Measurements from ENCODE around the gene MEIG1.

MEIG1 gene, protein sequence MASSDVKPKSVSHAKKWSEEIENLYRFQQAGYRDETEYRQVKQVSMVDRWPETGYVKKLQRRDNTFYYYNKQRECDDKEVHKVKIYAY

DNA sequence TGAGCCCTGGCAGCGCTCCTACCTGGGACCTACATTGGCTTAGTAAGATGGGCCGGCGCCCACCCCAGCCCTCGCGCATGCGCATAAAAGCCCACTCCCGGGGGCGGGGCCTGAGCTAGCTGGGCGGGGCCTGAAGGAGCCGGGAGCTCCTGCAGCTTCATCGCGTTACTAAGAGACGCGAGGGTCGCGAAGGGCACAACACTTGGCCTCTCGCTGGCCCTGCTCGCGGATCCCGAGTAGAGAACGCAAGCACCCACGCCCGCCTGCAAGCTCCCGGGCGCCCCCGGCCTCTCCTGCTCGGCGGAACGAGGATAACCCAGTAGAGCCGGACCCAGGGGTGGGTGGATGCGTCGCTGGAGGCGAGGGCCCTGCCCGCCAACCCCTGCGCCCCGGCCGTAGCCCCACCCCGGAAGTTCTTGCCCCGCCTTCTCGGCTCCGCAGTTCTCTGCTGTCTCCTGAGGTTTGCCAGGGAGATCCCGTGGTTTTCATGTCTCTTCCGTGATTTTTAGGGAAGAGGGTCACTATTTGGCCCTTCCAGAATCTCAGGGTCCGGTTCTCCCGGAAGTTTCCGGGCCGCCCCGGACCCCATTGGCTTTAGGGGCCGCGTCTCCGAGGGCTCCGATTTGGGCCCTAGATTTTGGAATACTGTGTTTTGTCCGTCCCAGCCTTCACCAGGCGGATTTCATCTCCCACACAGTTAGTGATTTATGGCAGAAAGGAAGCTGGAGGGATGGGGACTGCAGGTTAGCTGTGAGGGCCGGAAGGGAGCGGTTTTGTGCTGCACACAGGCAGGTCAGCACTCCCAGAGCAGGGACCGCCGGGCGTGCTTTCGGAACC is at the start of gene MEIG1:
TSS of gene MEIG1 (plus strand) at position 168 of the 837 bp plus-strand sequence. CDS start 7,081 bp downstream, outside the sequence.
- Histone ChIP-seq H3K4me3 (ENCODE audit: low read length) (peak within 1 kb of the TSS; percentile 77), H3K36me3 (ENCODE audit: control insufficient read depth, low read depth, low read length) (no peaks in the 10 kb centered on the region), H3K27me3 (ENCODE audit: control insufficient read depth, insufficient read depth, low read length) (peaks cover 73% of the 10 kb centered on the region), H3K9me3 (ENCODE audit: control insufficient read depth, low read depth, low read length) (no peaks in the 10 kb centered on the region), H3K9ac (ENCODE audit: low read length) (peak within 1 kb of the TSS; percentile 66), H3K4me1 (ENCODE audit: control insufficient read depth, low read depth, low read length) (no peaks in the 10 kb centered on the region), H3K27ac (ENCODE audit: low read length) (peak within 1 kb of the TSS; percentile 55)

- Histone ChIP-seq H3K36me3 (ENCODE audit: control insufficient read depth, low read depth, low read length) (peaks cover 41% of the 10 kb centered on the region), H3K4me1 (ENCODE audit: control insufficient read depth, low read depth, low read length) (no peaks in the 10 kb centered on the region), H3K27ac (ENCODE audit: low read length) (no peak overlapping the region), H3K4me3 (ENCODE audit: low read length) (no peak overlapping the region), H3K9ac (ENCODE audit: low read length) (no peak overlapping the region), H3K27me3 (ENCODE audit: control insufficient read depth, insufficient read depth, low read length) (no peaks in the 10 kb centered on the region), H3K9me3 (ENCODE audit: control insufficient read depth, low read depth, low read length) (peaks cover 47% of the 10 kb centered on the region)
These were observed 48.2 kb upstream of the MEIG1 start for GRCh38 chr10:14910953-14911352.

DNA sequence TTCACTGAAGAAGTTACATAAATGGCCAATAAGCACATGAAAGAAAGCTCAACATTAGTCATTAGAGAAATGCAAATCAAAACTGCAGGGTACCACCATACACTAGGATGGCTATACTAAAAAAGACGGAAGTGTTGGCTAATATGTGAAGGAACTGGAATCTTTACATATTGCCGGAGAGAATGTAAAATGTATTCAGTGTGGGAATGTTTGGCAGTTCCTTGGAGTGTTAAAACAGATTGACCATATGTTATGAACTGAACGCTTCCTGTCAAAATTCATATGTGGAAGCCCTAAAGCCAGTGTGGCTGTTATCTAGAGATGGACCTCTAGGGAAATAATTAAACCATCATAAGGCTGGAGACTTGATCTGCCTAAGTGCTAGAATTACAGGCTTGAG is 47.4 kb upstream of the MEIG1 start:
- Histone ChIP-seq H3K27me3 (ENCODE audit: control insufficient read depth, insufficient read depth, low read length) (no peaks in the 10 kb centered on the region), H3K4me1 (ENCODE audit: control insufficient read depth, low read depth, low read length) (no peaks in the 10 kb centered on the region), H3K36me3 (ENCODE audit: control insufficient read depth, low read depth, low read length) (peaks cover 33% of the 10 kb centered on the region), H3K9me3 (ENCODE audit: control insufficient read depth, low read depth, low read length) (peaks cover 55% of the 10 kb centered on the region), H3K27ac (ENCODE audit: low read length) (no peak overlapping the region), H3K4me3 (ENCODE audit: low read length) (no peak overlapping the region), H3K9ac (ENCODE audit: low read length) (no peak overlapping the region)

- H3K27me3 ChIP-seq (ENCODE audit: control insufficient read depth, insufficient read depth, low read length), result no peaks in the 10 kb centered on the region
- peaks cover 50% of the 10 kb centered on the region for H3K9me3 ChIP-seq (ENCODE audit: control insufficient read depth, low read depth, low read length)
- no peak overlapping the region for H3K9ac ChIP-seq (ENCODE audit: low read length)
- peaks cover 7% of the 10 kb centered on the region for H3K36me3 ChIP-seq (ENCODE audit: control insufficient read depth, low read depth, low read length)
- H3K4me3 ChIP-seq (ENCODE audit: low read length), result no peak overlapping the region
- H3K4me1 ChIP-seq (ENCODE audit: control insufficient read depth, low read depth, low read length), result no peaks in the 10 kb centered on the region
- H3K27ac ChIP-seq (ENCODE audit: low read length), result no peak overlapping the region
These were observed 42.6 kb upstream of the MEIG1 start for GRCh38 chr10:14916600-14916999.

GRCh38 chr10:14917827-14918226 is 41.4 kb upstream of the MEIG1 start:
- Histone ChIP-seq H3K4me3 (ENCODE audit: low read length) (no peak overlapping the region), H3K36me3 (ENCODE audit: control insufficient read depth, low read depth, low read length) (peaks cover 7% of the 10 kb centered on the region), H3K27me3 (ENCODE audit: control insufficient read depth, insufficient read depth, low read length) (no peaks in the 10 kb centered on the region), H3K4me1 (ENCODE audit: control insufficient read depth, low read depth, low read length) (no peaks in the 10 kb centered on the region), H3K9me3 (ENCODE audit: control insufficient read depth, low read depth, low read length) (peaks cover 44% of the 10 kb centered on the region), H3K9ac (ENCODE audit: low read length) (no peak overlapping the region), H3K27ac (ENCODE audit: low read length) (no peak overlapping the region)

DNA sequence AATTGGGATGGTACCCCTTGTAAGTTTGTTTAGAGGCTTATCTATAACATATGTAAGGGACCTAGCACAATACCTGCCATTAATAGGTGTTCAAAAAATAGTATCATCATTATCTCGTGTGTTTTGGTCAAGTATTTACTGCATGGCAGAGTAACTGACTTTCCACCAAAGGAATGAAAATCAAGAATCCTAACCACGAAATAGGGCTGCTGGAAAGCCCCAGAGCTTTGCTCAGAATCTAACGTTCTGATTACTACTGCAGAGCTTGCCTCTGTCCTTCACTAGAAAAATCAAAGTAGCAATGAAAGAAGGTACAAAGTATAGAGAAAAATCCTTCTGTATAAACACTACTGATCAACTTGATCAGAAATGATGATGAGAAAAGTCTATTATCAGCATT is 40.2 kb upstream of the MEIG1 start:
- Histone ChIP-seq H3K9me3 (ENCODE audit: control insufficient read depth, low read depth, low read length) (peaks cover 41% of the 10 kb centered on the region), H3K9ac (ENCODE audit: low read length) (no peak overlapping the region), H3K36me3 (ENCODE audit: control insufficient read depth, low read depth, low read length) (peaks cover 7% of the 10 kb centered on the region), H3K27me3 (ENCODE audit: control insufficient read depth, insufficient read depth, low read length) (no peaks in the 10 kb centered on the region), H3K4me3 (ENCODE audit: low read length) (no peak overlapping the region), H3K27ac (ENCODE audit: low read length) (no peak overlapping the region), H3K4me1 (ENCODE audit: control insufficient read depth, low read depth, low read length) (no peaks in the 10 kb centered on the region)

DNA sequence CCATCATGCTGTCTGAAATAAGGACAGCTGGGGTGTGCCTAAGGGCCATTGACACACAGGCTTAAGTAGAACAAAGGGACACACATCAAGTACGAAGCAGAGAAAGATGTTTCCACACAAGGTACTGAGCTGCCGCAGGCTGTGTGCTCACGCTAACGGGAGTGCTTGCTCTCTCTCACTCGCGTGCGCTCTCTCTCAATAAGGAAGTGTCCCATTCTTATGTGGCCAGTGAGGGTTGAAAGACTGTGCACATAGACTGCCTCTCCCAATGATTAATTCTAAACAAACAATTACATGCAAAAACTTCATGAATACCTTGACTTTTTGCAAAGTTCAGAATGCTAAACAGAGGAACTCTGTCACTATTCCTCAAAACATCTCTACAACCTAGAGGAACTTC is 35.2 kb upstream of the MEIG1 start:
- Histone ChIP-seq H3K4me1 (ENCODE audit: control insufficient read depth, low read depth, low read length) (no peaks in the 10 kb centered on the region), H3K36me3 (ENCODE audit: control insufficient read depth, low read depth, low read length) (peaks cover 4% of the 10 kb centered on the region), H3K9ac (ENCODE audit: low read length) (no peak overlapping the region), H3K9me3 (ENCODE audit: control insufficient read depth, low read depth, low read length) (no peaks in the 10 kb centered on the region), H3K27ac (ENCODE audit: low read length) (no peak overlapping the region), H3K27me3 (ENCODE audit: control insufficient read depth, insufficient read depth, low read length) (no peaks in the 10 kb centered on the region), H3K4me3 (ENCODE audit: low read length) (no peak overlapping the region)

DNA sequence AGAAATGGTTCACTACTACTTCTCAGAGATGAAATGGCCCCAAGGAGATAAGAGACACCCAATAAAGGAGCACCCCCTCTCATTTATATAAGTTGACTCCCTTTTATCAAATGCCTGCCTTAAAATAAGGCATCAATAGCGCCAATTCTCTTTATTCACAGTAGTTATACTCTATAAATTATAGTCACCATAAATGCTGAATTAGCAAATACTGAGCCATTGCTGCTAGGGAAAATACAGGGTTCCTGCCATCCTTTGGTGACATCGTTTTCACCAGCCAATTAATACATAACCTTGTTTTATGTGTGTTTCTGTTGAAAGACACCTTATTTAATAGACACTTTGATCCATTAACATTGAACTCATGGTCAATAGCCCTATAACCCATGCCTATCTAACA is 33.9 kb upstream of the MEIG1 start:
- H3K36me3 ChIP-seq (ENCODE audit: control insufficient read depth, low read depth, low read length), result no peaks in the 10 kb centered on the region
- no peaks in the 10 kb centered on the region for H3K4me1 ChIP-seq (ENCODE audit: control insufficient read depth, low read depth, low read length)
- no peak overlapping the region for H3K9ac ChIP-seq (ENCODE audit: low read length)
- no peaks in the 10 kb centered on the region for H3K27me3 ChIP-seq (ENCODE audit: control insufficient read depth, insufficient read depth, low read length)
- H3K27ac ChIP-seq (ENCODE audit: low read length), result no peak overlapping the region
- no peak overlapping the region for H3K4me3 ChIP-seq (ENCODE audit: low read length)
- H3K9me3 ChIP-seq (ENCODE audit: control insufficient read depth, low read depth, low read length), result no peaks in the 10 kb centered on the region

DNA sequence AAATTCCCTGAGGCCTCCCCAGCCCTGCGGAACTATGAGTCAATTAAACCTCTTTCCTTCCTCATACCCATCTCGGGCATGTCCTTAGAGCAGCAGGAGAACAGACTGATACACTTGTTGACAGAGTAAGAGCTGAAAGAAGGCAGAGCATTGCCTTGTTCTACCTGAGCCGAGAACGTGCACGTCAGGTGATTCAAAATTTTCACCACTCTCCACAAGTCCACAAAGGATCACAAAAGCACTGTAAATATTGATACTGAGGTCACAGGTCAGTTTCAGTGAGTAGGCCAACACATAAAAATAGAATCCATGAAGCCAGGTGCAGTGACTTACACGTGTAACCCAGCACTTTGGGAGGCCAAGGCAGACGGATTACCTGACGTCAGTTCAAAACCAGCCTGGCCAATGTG is 33.1 kb upstream of the MEIG1 start:
- H3K4me1 ChIP-seq (ENCODE audit: control insufficient read depth, low read depth, low read length), result no peaks in the 10 kb centered on the region
- H3K9me3 ChIP-seq (ENCODE audit: control insufficient read depth, low read depth, low read length), result no peaks in the 10 kb centered on the region
- H3K36me3 ChIP-seq (ENCODE audit: control insufficient read depth, low read depth, low read length), result no peaks in the 10 kb centered on the region
- H3K27me3 ChIP-seq (ENCODE audit: control insufficient read depth, insufficient read depth, low read length), result no peaks in the 10 kb centered on the region
- H3K27ac ChIP-seq (ENCODE audit: low read length), result no peak overlapping the region
- H3K4me3 ChIP-seq (ENCODE audit: low read length), result no peak overlapping the region
- no peak overlapping the region for H3K9ac ChIP-seq (ENCODE audit: low read length)

DNA sequence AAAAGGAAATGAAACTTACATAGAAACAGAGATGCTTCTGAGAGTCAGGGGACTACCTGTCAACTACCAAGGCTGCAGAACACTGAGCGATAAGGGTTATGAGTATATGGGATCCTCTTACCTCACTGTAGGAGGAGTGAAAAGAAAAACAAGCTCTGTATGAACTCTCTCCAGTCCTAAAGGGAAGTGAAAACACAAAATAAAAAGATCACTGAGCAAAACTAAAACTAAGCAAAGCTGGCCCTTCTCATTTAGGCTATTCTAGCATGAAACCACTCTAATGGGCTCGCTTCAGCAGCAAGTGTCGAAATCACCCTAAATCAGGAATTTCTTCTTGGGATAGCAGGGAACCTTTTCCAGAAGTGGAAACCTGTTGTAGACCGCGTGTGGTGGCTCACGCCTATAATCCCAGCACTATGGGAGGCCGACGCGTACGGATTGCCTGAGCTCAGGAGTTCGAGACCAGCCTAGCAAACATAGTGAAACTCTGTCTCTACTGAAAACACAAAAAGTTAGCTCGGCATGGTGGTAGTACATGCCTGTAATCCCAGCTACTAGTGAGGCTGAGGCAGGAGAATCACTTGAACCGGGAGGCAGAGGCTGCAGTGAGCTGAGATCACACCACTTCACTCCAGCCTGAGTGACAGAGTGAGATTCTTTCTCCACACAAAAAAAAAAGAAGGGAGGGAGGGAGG is 32.3 kb upstream of the MEIG1 start:
- Histone ChIP-seq H3K27me3 (ENCODE audit: control insufficient read depth, insufficient read depth, low read length) (no peaks in the 10 kb centered on the region), H3K36me3 (ENCODE audit: control insufficient read depth, low read depth, low read length) (no peaks in the 10 kb centered on the region), H3K9me3 (ENCODE audit: control insufficient read depth, low read depth, low read length) (no peaks in the 10 kb centered on the region), H3K4me3 (ENCODE audit: low read length) (no peak overlapping the region), H3K9ac (ENCODE audit: low read length) (no peak overlapping the region), H3K4me1 (ENCODE audit: control insufficient read depth, low read depth, low read length) (no peaks in the 10 kb centered on the region), H3K27ac (ENCODE audit: low read length) (no peak overlapping the region)

DNA sequence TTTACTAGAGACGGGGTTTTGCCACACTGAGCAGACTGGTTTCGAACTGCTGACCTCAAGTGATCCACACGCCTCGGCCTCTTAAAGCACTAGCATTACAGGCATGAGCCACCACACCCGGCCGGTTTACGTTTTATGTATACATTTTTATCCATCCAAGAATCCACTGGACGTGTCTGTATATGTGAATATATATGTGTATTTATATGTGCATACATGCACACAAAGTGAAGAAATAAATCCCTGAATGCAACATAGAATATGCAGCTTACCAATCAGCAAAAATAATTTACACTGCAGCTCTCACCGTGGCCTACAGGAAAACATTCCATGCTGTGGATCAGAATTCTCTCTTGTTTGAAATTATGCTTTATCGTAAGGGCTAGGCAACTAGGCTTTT is 28.6 kb upstream of the MEIG1 start:
- peaks cover 4% of the 10 kb centered on the region for H3K36me3 ChIP-seq (ENCODE audit: control insufficient read depth, low read depth, low read length)
- H3K27me3 ChIP-seq (ENCODE audit: control insufficient read depth, insufficient read depth, low read length), result no peaks in the 10 kb centered on the region
- no peaks in the 10 kb centered on the region for H3K4me1 ChIP-seq (ENCODE audit: control insufficient read depth, low read depth, low read length)

More for the DNA sequence above, 28.6 kb upstream of the MEIG1 start:
- no peak overlapping the region for H3K4me3 ChIP-seq (ENCODE audit: low read length)
- no peaks in the 10 kb centered on the region for H3K9me3 ChIP-seq (ENCODE audit: control insufficient read depth, low read depth, low read length)
- no peak overlapping the region for H3K9ac ChIP-seq (ENCODE audit: low read length)
- no peak overlapping the region for H3K27ac ChIP-seq (ENCODE audit: low read length)
